Mammary epithelial cell (primary cell): Measurements from ENCODE around the gene HSPA1L.

Source experiments
- EZH2 ChIP-seq: IDR thresholded peaks from 2 replicates; pipeline ENCODE4 v1.6.1; 2012; ENCODE audit warnings: low read length, inconsistent platforms, borderline replicate concordance
- TF ChIP-seq, protein P1 (sequence below), 2 donors: IDR thresholded peaks in 1 of 2; conservative IDR thresholded peaks in 1 of 2; 2 replicates each; pipeline ENCODE4 v1.5.1; 2011 to 2012; ENCODE audit warnings: inconsistent platforms in 2 of 2, low read length in 2 of 2, mild to moderate bottlenecking in 2 of 2, control low read depth in 1 of 2, low read depth in 1 of 2; ENCODE audit not compliant: insufficient read depth in 1 of 2; ENCODE audit errors: extremely low read depth in 1 of 2

DNA sequence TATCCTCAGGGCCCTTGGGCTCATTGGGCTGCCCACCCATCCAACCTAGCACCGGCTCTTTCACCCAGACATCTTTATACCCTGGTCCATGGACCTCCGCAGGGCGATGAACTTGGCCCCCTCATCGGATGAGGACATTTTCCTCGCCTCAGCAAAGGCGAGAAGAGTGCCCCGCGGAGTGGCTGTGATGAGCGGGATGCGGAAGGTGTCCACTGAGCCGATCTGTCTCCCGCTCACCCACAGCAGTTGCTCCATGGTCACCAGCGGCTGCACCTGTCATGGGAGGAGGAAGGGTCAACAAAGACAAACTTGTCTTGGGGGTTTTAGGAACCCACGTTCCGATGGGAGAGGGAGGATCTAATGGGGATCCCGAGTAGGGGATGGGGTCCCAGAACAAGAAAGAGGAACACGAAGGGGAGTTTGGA is 46.8 kb upstream of the HSPA1L start:
- TF ChIP-seq, protein P1, sequence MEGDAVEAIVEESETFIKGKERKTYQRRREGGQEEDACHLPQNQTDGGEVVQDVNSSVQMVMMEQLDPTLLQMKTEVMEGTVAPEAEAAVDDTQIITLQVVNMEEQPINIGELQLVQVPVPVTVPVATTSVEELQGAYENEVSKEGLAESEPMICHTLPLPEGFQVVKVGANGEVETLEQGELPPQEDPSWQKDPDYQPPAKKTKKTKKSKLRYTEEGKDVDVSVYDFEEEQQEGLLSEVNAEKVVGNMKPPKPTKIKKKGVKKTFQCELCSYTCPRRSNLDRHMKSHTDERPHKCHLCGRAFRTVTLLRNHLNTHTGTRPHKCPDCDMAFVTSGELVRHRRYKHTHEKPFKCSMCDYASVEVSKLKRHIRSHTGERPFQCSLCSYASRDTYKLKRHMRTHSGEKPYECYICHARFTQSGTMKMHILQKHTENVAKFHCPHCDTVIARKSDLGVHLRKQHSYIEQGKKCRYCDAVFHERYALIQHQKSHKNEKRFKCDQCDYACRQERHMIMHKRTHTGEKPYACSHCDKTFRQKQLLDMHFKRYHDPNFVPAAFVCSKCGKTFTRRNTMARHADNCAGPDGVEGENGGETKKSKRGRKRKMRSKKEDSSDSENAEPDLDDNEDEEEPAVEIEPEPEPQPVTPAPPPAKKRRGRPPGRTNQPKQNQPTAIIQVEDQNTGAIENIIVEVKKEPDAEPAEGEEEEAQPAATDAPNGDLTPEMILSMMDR (conservative IDR thresholded peaks at IDR 0.05 in 1 of 2, IDR thresholded peaks at IDR 0.05 in 1 of 2; ENCODE audit: extremely low read depth in 1 of 2, insufficient read depth in 1 of 2, low read depth in 1 of 2, low read length in 2 of 2): no peak
- no peak for TF ChIP-seq EZH2
